OCI-LY1 (cell line): Measurements from ENCODE around the gene ELL2.

Experiments
- EZH2 ChIP-seq: fragments of 200-600 bp; sonication (generic), shearing (Covaris generic); IDR thresholded peaks from 2 replicates; pipeline ENCODE4 v1.8.0; 2017; ENCODE audit warnings: borderline replicate concordance, mixed run types, mild to moderate bottlenecking, antibody characterized with exemption, low read length, moderate library complexity, mixed read lengths
- TF ChIP-seq, protein P1 (sequence below): fragments of 200-600 bp; sonication (generic), shearing (Covaris generic); IDR thresholded peaks from 2 replicates; pipeline ENCODE4 v1.5.1; 2017; ENCODE audit warnings: mild to moderate bottlenecking, antibody characterized with exemption, low read length, moderate library complexity, mixed read lengths

DNA sequence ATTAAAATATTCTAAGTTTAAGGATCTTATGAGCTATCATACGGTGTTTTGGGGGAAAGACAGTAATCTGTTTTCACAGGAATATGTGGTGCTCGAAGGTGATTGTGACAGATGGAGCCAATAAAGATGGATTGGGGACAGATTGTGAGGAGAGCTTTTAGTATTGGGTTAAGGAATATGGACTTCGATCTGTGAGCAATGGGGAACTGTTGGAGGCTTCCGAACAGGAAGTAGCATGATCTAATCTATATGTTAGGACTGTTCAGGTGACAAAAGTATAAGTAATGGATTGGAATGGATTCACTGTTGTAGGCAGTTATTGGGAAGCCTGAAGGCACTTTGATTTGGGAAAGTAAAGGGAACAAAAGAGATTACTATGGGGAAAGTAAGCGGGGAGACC, 7.4 kb upstream of the ELL2 start:
- TF ChIP-seq, protein P1, sequence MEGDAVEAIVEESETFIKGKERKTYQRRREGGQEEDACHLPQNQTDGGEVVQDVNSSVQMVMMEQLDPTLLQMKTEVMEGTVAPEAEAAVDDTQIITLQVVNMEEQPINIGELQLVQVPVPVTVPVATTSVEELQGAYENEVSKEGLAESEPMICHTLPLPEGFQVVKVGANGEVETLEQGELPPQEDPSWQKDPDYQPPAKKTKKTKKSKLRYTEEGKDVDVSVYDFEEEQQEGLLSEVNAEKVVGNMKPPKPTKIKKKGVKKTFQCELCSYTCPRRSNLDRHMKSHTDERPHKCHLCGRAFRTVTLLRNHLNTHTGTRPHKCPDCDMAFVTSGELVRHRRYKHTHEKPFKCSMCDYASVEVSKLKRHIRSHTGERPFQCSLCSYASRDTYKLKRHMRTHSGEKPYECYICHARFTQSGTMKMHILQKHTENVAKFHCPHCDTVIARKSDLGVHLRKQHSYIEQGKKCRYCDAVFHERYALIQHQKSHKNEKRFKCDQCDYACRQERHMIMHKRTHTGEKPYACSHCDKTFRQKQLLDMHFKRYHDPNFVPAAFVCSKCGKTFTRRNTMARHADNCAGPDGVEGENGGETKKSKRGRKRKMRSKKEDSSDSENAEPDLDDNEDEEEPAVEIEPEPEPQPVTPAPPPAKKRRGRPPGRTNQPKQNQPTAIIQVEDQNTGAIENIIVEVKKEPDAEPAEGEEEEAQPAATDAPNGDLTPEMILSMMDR, result no peak
- no peak for TF ChIP-seq EZH2
